NB4 (cell line): ENCODE data around the gene SLC38A2.

Experiments used
- MYC ChIP-seq: IDR thresholded peaks from 2 replicates; pipeline ENCODE4 v1.6.1; 2011; ENCODE audit warnings: low read depth, low read length
- POLR2A ChIP-seq: IDR thresholded peaks from 2 replicates; pipeline ENCODE4 v1.6.1; 2011; ENCODE audit warnings: mild to moderate bottlenecking; ENCODE audit not compliant: insufficient read length; ENCODE audit errors: extremely low read depth
- TF ChIP-seq, protein P1 (sequence below): IDR thresholded peaks from one replicate; pipeline ENCODE4 v1.5.1; 2012; ENCODE audit warnings: low read depth, low read length
- TF ChIP-seq, protein P2 (sequence below): IDR thresholded peaks from 2 replicates; pipeline ENCODE4 v1.6.1; 2011; ENCODE audit warnings: low read depth, low read length

DNA sequence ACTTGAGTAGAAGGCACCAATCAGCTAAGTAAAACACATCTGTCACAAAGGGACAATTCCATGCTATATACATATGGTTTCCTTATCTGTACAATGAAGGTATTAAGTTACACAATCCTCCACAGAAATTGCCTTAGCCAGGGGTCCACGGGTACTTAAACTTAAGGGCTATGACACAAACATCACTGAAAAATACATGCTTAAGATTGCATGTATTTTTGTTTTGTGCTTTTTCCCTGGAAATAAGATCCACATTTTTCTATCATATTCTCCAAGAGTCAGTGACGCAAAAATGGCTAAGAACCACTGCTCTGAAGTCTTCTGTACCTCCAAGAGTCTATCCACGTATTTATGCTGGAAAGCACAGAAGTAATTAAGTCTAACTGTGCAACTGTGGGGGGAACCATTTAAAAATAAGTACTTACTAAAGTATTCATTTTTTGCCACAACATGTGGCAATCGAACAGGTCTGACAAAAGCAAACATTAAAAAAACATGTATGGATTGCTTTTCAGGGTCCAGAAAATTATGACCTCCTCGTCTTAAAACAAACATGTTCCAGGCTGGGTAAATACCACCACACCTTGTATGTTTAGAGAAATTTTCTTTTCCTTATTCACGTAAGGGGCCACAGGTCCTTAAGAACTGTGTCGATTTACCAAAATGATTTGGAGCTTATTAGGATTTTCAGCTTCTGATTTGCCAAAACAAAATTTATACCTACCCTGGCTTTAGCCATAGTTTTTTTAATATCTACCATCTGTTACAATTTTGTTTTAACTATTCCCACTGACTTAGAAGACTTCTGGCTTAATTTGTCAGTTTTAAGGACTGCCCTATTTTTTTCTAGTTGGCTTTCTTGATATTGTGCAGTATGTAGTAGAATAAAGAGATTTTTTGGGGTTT is 2.8 kb downstream of the SLC38A2 start:
- TF ChIP-seq, protein P1, sequence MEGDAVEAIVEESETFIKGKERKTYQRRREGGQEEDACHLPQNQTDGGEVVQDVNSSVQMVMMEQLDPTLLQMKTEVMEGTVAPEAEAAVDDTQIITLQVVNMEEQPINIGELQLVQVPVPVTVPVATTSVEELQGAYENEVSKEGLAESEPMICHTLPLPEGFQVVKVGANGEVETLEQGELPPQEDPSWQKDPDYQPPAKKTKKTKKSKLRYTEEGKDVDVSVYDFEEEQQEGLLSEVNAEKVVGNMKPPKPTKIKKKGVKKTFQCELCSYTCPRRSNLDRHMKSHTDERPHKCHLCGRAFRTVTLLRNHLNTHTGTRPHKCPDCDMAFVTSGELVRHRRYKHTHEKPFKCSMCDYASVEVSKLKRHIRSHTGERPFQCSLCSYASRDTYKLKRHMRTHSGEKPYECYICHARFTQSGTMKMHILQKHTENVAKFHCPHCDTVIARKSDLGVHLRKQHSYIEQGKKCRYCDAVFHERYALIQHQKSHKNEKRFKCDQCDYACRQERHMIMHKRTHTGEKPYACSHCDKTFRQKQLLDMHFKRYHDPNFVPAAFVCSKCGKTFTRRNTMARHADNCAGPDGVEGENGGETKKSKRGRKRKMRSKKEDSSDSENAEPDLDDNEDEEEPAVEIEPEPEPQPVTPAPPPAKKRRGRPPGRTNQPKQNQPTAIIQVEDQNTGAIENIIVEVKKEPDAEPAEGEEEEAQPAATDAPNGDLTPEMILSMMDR, result no peak
- TF ChIP-seq POLR2A, result no peak
- TF ChIP-seq, protein P2, sequence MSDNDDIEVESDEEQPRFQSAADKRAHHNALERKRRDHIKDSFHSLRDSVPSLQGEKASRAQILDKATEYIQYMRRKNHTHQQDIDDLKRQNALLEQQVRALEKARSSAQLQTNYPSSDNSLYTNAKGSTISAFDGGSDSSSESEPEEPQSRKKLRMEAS, result no peak
- no peak for TF ChIP-seq MYC
